Progenitor cell of endocrine pancreas (in vitro differentiated cells): ENCODE results near the gene SRSF1. TPM values are rescaled to one million over a fixed set of nuclear protein-coding genes. Genes with fewer than 3 reads are reported as not detected.
A peak's percentile ranks its signal among the peaks of the same experiment; 100 is the strongest.

Experiments used
- DNase-seq: peaks from one replicate; pipeline ENCODE4 v3.0.0; 2021; ENCODE audit warnings: low spot score; ENCODE audit not compliant: unreplicated experiment
- H3K27ac Mint-ChIP-seq: 2 replicates; pipeline ENCODE4 v1.8.0; 2021; ENCODE audit warnings: mild to moderate bottlenecking, moderate library complexity, mixed read lengths
- H3K27me3 Mint-ChIP-seq: 2 replicates; pipeline ENCODE4 v1.8.0; 2021; ENCODE audit warnings: mixed read lengths
- H3K36me3 Mint-ChIP-seq: 2 replicates; pipeline ENCODE4 v1.8.0; 2022; ENCODE audit warnings: mixed read lengths; ENCODE audit not compliant: insufficient read depth
- H3K4me1 Mint-ChIP-seq: 2 replicates; pipeline ENCODE4 v1.8.0; 2021; ENCODE audit warnings: low read depth, mixed read lengths
- H3K4me3 Mint-ChIP-seq: 2 replicates; pipeline ENCODE4 v1.8.0; 2021; ENCODE audit warnings: low read depth, mild to moderate bottlenecking, moderate library complexity, mixed read lengths
- H3K9me3 Mint-ChIP-seq: 2 replicates; pipeline ENCODE4 v1.8.0; 2021; ENCODE audit warnings: low read depth, mixed read lengths
- total RNA-seq: library from RNA; stranded (reverse); gene quantifications from 2 replicates; pipeline ENCODE4 v1.2.1, GENCODE V29; 2021
- TF ChIP-seq, protein P1 (sequence below): fragments of 200-600 bp; sonication (generic); IDR thresholded peaks from one replicate; pipeline ENCODE4 v1.5.0; 2021; ENCODE audit warnings: antibody characterized with exemption, mild to moderate bottlenecking; ENCODE audit not compliant: unreplicated experiment

The SRSF1 gene
- total RNA-seq, 1 donor from 2014 or later, result 326 TPM

DNA sequence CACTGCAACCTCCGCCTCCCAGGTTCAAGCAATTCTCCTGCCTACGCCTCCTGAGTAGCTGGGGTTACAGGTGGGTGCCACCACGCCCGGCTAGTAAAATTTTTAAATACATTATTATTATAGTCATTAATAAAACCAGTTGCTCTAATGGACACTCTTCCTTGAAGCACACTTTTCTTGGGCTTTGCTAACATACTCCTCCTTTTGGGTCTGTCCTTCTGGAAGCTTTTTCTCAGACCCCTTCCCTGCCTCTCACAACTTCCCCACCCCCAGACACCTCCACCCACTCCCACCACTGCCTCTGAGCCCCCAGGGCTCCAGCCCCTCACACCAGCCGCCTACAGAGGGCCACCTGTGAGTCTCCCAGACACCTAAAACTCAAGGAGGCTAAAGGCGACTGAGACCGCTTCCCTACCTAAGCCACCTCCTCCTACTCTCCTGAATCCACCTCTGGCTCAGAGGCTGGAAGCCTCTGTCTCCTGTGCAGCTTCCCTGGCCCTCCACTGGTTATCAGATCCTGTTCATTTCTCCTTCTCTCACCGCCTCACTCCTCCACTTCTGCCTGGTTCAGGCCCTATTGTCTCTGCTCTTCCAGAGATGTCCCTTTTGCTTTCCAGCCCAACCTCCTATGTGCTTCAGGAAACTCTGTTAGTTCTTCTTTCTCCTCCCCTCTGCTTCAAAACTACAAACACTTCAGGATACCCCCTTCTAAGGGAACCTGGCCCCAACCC lies 49.8 kb downstream of the SRSF1 start:
- peaks cover 34% of the 10 kb centered on the region for H3K27me3 Mint-ChIP-seq
- TF ChIP-seq, protein P1, sequence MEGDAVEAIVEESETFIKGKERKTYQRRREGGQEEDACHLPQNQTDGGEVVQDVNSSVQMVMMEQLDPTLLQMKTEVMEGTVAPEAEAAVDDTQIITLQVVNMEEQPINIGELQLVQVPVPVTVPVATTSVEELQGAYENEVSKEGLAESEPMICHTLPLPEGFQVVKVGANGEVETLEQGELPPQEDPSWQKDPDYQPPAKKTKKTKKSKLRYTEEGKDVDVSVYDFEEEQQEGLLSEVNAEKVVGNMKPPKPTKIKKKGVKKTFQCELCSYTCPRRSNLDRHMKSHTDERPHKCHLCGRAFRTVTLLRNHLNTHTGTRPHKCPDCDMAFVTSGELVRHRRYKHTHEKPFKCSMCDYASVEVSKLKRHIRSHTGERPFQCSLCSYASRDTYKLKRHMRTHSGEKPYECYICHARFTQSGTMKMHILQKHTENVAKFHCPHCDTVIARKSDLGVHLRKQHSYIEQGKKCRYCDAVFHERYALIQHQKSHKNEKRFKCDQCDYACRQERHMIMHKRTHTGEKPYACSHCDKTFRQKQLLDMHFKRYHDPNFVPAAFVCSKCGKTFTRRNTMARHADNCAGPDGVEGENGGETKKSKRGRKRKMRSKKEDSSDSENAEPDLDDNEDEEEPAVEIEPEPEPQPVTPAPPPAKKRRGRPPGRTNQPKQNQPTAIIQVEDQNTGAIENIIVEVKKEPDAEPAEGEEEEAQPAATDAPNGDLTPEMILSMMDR, result no peak
- H3K36me3 Mint-ChIP-seq, result no peaks in the 10 kb centered on the region
- peak overlapping the region; percentile 39 for H3K4me3 Mint-ChIP-seq
- DNase-seq, result no peak
- peaks cover 14% of the 10 kb centered on the region for H3K4me1 Mint-ChIP-seq
- no peak overlapping the region for H3K27ac Mint-ChIP-seq
- H3K9me3 Mint-ChIP-seq, result no peaks in the 10 kb centered on the region

DNA sequence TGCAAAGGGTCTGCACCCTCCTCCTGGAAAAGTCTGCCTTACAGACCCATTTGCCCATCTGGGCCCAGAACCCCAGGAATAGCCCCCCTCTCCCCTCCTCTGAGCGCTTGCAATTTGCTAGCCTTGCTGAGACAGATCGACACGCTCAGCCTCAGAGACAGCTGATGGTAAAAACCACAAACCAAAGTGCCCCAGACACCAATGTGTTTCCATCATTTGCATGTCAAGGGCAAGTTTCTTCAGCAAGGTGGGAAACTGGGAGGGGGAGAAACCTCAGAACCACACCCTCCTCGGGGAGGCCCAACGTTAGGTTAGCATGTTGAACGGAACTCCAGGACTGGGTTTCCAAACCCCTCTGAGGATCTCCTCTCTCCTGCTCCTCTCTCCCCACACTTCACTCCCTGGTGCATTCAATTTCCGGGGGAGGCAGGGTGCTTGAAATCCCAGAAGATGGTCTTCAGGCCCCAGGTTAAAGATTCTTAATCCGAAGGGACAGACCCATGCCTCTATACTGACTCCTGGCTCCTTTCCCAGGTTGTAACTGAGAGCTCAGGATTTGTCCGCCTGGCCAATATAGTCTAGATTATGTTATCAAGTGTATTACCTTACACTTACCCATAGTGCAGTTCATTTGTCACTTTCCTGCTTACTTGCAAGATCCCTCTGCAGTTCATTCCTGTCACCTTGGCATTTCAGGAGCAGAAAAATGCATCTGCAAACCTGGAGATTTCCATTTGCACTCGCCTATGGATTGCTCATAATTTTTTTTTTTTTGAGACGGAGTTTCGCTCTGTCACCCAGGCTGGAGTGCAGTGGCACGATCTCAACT lies 50.5 kb downstream of the SRSF1 start:
- peaks cover 32% of the 10 kb centered on the region for H3K27me3 Mint-ChIP-seq
- no peaks in the 10 kb centered on the region for H3K9me3 Mint-ChIP-seq
- no peaks in the 10 kb centered on the region for H3K36me3 Mint-ChIP-seq
- H3K4me3 Mint-ChIP-seq, result peak overlapping the region; percentile 71
- TF ChIP-seq, protein P1, result no peak
- DNase-seq, result no peak
- H3K4me1 Mint-ChIP-seq, result peaks cover 14% of the 10 kb centered on the region
- peak overlapping the region; percentile 79 for H3K27ac Mint-ChIP-seq

DNA sequence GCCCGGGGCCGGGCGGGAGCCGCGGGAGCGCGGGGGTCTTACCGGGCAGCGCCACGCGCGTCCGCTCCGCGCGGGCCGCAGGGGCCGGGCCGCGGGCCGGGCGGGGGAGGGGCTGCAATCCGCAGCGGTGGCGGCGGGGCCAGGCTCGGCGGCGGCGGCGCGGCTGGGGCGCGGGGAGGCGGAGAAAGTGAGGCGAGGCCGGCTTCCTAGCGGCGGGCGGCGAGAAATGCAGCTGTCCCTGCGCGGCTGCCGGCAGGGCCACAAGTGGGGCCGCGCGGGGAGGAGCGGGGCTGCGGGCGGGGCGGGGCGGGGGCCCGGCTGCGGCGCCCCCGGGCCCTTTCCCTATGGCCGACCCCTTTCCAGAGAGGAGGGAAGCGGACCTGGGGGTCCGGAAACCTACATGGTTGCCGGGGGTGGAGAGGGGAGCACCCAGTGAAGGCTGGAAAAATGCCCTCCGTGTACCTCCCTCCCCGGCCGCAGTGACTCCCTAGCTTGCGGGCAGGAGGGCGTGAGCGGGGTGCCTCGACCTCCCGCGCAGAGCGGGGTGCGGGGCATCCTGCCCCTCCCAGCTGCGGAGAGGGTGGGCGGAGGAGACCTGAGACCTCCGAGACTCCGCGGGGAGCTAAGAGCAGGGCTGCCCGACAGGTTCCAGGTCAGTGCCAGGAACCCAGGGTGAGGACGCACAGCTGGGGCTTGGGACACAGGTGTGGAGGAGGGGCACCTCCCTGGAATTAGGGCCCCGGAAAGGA lies 51.7 kb downstream of the SRSF1 start, which contains the start of gene CUEDC1:
TSS of gene CUEDC1 (minus strand) at position 230 of the 749 bp plus-strand sequence. CDS start 69,848 bp downstream, outside the sequence.
- H3K27ac Mint-ChIP-seq, result peak within 1 kb of the TSS; percentile 93
- TF ChIP-seq, protein P1, result peak; percentile 49
- peak within 1 kb of the TSS; percentile 83 for H3K4me3 Mint-ChIP-seq
- no peaks in the 10 kb centered on the region for H3K9me3 Mint-ChIP-seq
- H3K36me3 Mint-ChIP-seq, result no peaks in the 10 kb centered on the region
- H3K27me3 Mint-ChIP-seq, result peaks cover 29% of the 10 kb centered on the region
- peak; percentile 75 for DNase-seq
- H3K4me1 Mint-ChIP-seq, result peaks cover 16% of the 10 kb centered on the region

DNA sequence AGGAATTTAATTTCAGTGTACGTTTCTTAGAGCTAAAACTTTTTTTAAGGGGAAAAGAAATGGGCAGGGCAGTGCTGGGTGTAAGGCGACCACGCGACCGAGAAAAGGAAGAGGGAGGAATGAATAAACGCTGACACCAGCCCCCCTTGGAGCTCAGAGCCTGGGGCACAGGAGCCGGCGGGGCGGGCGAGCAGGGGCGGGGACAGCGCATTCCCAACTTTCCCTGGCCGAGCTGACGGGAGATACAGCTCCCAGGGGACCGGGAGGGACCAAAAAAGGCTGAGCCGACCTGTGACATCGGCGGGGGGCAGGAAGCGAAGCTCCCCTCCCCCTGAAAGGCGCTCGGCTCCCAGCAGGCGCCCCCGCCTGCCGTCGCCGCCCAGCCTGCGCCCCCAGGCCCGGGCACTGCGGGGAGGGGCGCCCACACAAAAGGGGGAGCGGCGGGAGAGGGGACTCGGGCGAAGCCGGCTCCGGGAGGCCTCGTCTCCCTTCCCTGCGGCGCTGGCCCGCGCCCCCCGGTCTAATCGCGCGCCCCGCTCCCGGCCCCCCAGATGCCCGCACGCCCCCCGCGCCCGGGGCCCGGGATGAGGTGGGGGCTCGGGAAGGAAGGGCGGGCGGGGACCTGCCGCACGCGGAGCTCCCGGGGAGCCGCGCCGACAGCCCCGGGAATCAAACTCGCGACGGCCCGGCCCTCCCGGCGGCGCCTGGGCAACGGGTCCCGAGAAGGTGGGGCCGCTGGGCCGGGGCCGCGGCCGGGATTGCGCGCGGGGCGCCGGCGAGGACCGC lies 52.5 kb downstream of the SRSF1 start:
- peak overlapping the region; percentile 93 for H3K27ac Mint-ChIP-seq
- H3K27me3 Mint-ChIP-seq, result peaks cover 29% of the 10 kb centered on the region
- H3K36me3 Mint-ChIP-seq, result no peaks in the 10 kb centered on the region
- peak overlapping the region; percentile 83 for H3K4me3 Mint-ChIP-seq
- TF ChIP-seq, protein P1, result no peak
- H3K4me1 Mint-ChIP-seq, result peaks cover 16% of the 10 kb centered on the region
- H3K9me3 Mint-ChIP-seq, result no peaks in the 10 kb centered on the region
- no peak for DNase-seq
